Activated naive CD4-positive, alpha-beta T cell treated with anti-CD3 and anti-CD28 coated beads, Interleukin-2, amount 10 ng/mL, durations not matched to agents 7 days and 5 days (primary cell): ENCODE results near the gene TENT5C.

ENCODE experiments used
- CTCF ChIA-PET: fragments of 350-600 bp; sonication (Branson Sonifier 250); formaldehyde crosslinking; loops from one replicate; lab custom pipeline; 2021; ENCODE audit warnings: antibody characterized with exemption; lab: Charles Lee
- DNase-seq: peaks from one replicate; pipeline ENCODE4 v3.0.0-alpha.2; 2020
- H3K27ac Mint-ChIP-seq: one replicate; pipeline ENCODE4 v1.8.0; 2021; ENCODE audit warnings: mild to moderate bottlenecking, moderate library complexity, mixed read lengths
- H3K27me3 Mint-ChIP-seq: one replicate; pipeline ENCODE4 v1.8.0; 2021; ENCODE audit warnings: mild to moderate bottlenecking, mixed read lengths
- H3K36me3 Mint-ChIP-seq: one replicate; pipeline ENCODE4 v1.8.0; 2021; ENCODE audit warnings: mixed read lengths
- H3K4me1 Mint-ChIP-seq: one replicate; pipeline ENCODE4 v1.8.0; 2021; ENCODE audit warnings: mixed read lengths
- H3K4me3 Mint-ChIP-seq: one replicate; pipeline ENCODE4 v1.8.0; 2021; ENCODE audit warnings: mild to moderate bottlenecking, moderate library complexity, mixed read lengths
- H3K9me3 Mint-ChIP-seq: one replicate; pipeline ENCODE4 v1.8.0; 2021; ENCODE audit warnings: mixed read lengths

Gene TENT5C

GRCh38 chr1:117565745-117566455, 39.9 kb upstream of the TENT5C start:
- Mint-ChIP-seq H3K9me3 (peaks cover 1% of the 10 kb centered on the region), H3K4me1 (peaks cover 12% of the 10 kb centered on the region), H3K27ac (no peak overlapping the region), H3K27me3 (peaks cover 37% of the 10 kb centered on the region), H3K36me3 (no peaks in the 10 kb centered on the region), H3K4me3 (no peak overlapping the region)
- CTCF ChIA-PET = interaction anchor here (1.2 kb wide), 1 partner anchor 192 kb away, joined by 6 read pairs; no protein-coding TSS in a partner anchor
- DNase-seq = no peak

GRCh38 chr1:117566556-117566955, 39.3 kb upstream of the TENT5C start:
- peaks cover 1% of the 10 kb centered on the region for H3K9me3 Mint-ChIP-seq
- CTCF ChIA-PET = interaction anchor here (1.2 kb wide), 1 partner anchor 192 kb away, joined by 6 read pairs; no protein-coding TSS in a partner anchor

GRCh38 chr1:117567435-117567834, 38.4 kb upstream of the TENT5C start:
- Mint-ChIP-seq H3K27me3 (peaks cover 39% of the 10 kb centered on the region), H3K9me3 (peaks cover 1% of the 10 kb centered on the region), H3K4me3 (no peak overlapping the region), H3K36me3 (no peaks in the 10 kb centered on the region), H3K4me1 (peaks cover 28% of the 10 kb centered on the region), H3K27ac (no peak overlapping the region)
- CTCF ChIA-PET = no interaction called here
- DNase-seq = no peak

More at GRCh38 chr1:117566556-117566955, 39.3 kb upstream of the TENT5C start:
- Mint-ChIP-seq H3K27ac (no peak overlapping the region), H3K36me3 (no peaks in the 10 kb centered on the region), H3K4me3 (no peak overlapping the region), H3K4me1 (peaks cover 19% of the 10 kb centered on the region), H3K27me3 (peaks cover 40% of the 10 kb centered on the region)
- DNase-seq = no peak

GRCh38 chr1:117567976-117568375, 37.9 kb upstream of the TENT5C start:
- Mint-ChIP-seq H3K36me3 (no peaks in the 10 kb centered on the region), H3K4me1 (peaks cover 33% of the 10 kb centered on the region), H3K4me3 (no peak overlapping the region), H3K27me3 (peaks cover 39% of the 10 kb centered on the region), H3K9me3 (peaks cover 1% of the 10 kb centered on the region), H3K27ac (no peak overlapping the region)
- DNase-seq = no peak
- CTCF ChIA-PET = interaction anchor here (0.9 kb wide), 1 partner anchor 9 kb away, joined by 3 read pairs; no protein-coding TSS in a partner anchor

- H3K4me1 Mint-ChIP-seq = peaks cover 42% of the 10 kb centered on the region
- H3K36me3 Mint-ChIP-seq = no peaks in the 10 kb centered on the region
- CTCF ChIA-PET = interaction anchor here (0.9 to 1.3 kb wide), 2 partner anchors 8 to 12 kb away, joined by 3 read pairs; no protein-coding TSS in a partner anchor
Measured at GRCh38 chr1:117568999-117569398, 36.8 kb upstream of the TENT5C start.

GRCh38 chr1:117569856-117570255, 36.0 kb upstream of the TENT5C start:
- CTCF ChIA-PET = interaction anchor here (1.6 kb wide), 1 partner anchor 184 kb away, joined by 4 read pairs; no protein-coding TSS in a partner anchor
- DNase-seq = no peak
- H3K27me3 Mint-ChIP-seq = peaks cover 26% of the 10 kb centered on the region
- H3K27ac Mint-ChIP-seq = no peak overlapping the region
- peaks cover 42% of the 10 kb centered on the region for H3K4me1 Mint-ChIP-seq
- no peaks in the 10 kb centered on the region for H3K9me3 Mint-ChIP-seq
- H3K36me3 Mint-ChIP-seq = no peaks in the 10 kb centered on the region
- H3K4me3 Mint-ChIP-seq = no peak overlapping the region

More at GRCh38 chr1:117568999-117569398, 36.8 kb upstream of the TENT5C start:
- peaks cover 1% of the 10 kb centered on the region for H3K9me3 Mint-ChIP-seq
- no peak overlapping the region for H3K4me3 Mint-ChIP-seq
- no peak overlapping the region for H3K27ac Mint-ChIP-seq
- peaks cover 33% of the 10 kb centered on the region for H3K27me3 Mint-ChIP-seq
- DNase-seq = no peak

- Mint-ChIP-seq H3K4me3 (no peak overlapping the region), H3K9me3 (no peaks in the 10 kb centered on the region), H3K27ac (no peak overlapping the region), H3K27me3 (peaks cover 19% of the 10 kb centered on the region), H3K4me1 (peaks cover 42% of the 10 kb centered on the region), H3K36me3 (no peaks in the 10 kb centered on the region)
- CTCF ChIA-PET = interaction anchor here (1.1 to 1.6 kb wide), 2 partner anchors 36 to 183 kb away, joined by 4 read pairs; no protein-coding TSS in a partner anchor
- no peak for DNase-seq
Measured at GRCh38 chr1:117570988-117571409, 34.8 kb upstream of the TENT5C start.

GRCh38 chr1:117571496-117571895, 34.4 kb upstream of the TENT5C start:
- Mint-ChIP-seq H3K27me3 (peaks cover 16% of the 10 kb centered on the region), H3K36me3 (no peaks in the 10 kb centered on the region), H3K4me1 (peaks cover 42% of the 10 kb centered on the region), H3K4me3 (no peak overlapping the region), H3K9me3 (no peaks in the 10 kb centered on the region), H3K27ac (no peak overlapping the region)
- CTCF ChIA-PET = interaction anchor here (1.1 to 1.6 kb wide), 2 partner anchors 37 to 182 kb away, joined by 4 read pairs; no protein-coding TSS in a partner anchor
- no peak for DNase-seq

- no peak overlapping the region for H3K4me3 Mint-ChIP-seq
- peak overlapping the region; percentile 38 for H3K27ac Mint-ChIP-seq
- peak; percentile 66 for DNase-seq
- CTCF ChIA-PET = interaction anchor here (1.9 kb wide), 1 partner anchor 37 kb away, joined by 7 read pairs; no protein-coding TSS in a partner anchor
- peaks cover 14% of the 10 kb centered on the region for H3K27me3 Mint-ChIP-seq
- no peaks in the 10 kb centered on the region for H3K36me3 Mint-ChIP-seq
- no peaks in the 10 kb centered on the region for H3K9me3 Mint-ChIP-seq
- H3K4me1 Mint-ChIP-seq = peaks cover 42% of the 10 kb centered on the region
Measured at GRCh38 chr1:117572546-117572945, 33.3 kb upstream of the TENT5C start.

GRCh38 chr1:117573386-117574023, 32.3 kb upstream of the TENT5C start:
- peaks cover 16% of the 10 kb centered on the region for H3K27me3 Mint-ChIP-seq
- H3K27ac Mint-ChIP-seq = no peak overlapping the region
- CTCF ChIA-PET = interaction anchor here (0.6 to 1.9 kb wide), 2 partner anchors 12 to 38 kb away, joined by 3 to 7 read pairs; no protein-coding TSS in a partner anchor
- no peak overlapping the region for H3K4me3 Mint-ChIP-seq
- H3K4me1 Mint-ChIP-seq = peaks cover 42% of the 10 kb centered on the region
- no peaks in the 10 kb centered on the region for H3K36me3 Mint-ChIP-seq
- H3K9me3 Mint-ChIP-seq = no peaks in the 10 kb centered on the region
- DNase-seq = peak; percentile 34

- no peak overlapping the region for H3K27ac Mint-ChIP-seq
- H3K36me3 Mint-ChIP-seq = no peaks in the 10 kb centered on the region
- no peaks in the 10 kb centered on the region for H3K9me3 Mint-ChIP-seq
- peaks cover 42% of the 10 kb centered on the region for H3K4me1 Mint-ChIP-seq
- peaks cover 16% of the 10 kb centered on the region for H3K27me3 Mint-ChIP-seq
- no peak overlapping the region for H3K4me3 Mint-ChIP-seq
- CTCF ChIA-PET = interaction anchor here (1.9 kb wide), 1 partner anchor 39 kb away, joined by 7 read pairs; no protein-coding TSS in a partner anchor
- DNase-seq = no peak
Measured at GRCh38 chr1:117574161-117574835, 31.6 kb upstream of the TENT5C start.

GRCh38 chr1:117575586-117576225, 30.1 kb upstream of the TENT5C start:
- DNase-seq = no peak
- Mint-ChIP-seq H3K27me3 (peaks cover 17% of the 10 kb centered on the region), H3K9me3 (no peaks in the 10 kb centered on the region), H3K4me1 (peaks cover 35% of the 10 kb centered on the region), H3K4me3 (no peak overlapping the region), H3K36me3 (no peaks in the 10 kb centered on the region), H3K27ac (no peak overlapping the region)
- CTCF ChIA-PET = interaction anchor here (0.7 kb wide), 1 partner anchor 176 kb away, joined by 3 read pairs; no protein-coding TSS in a partner anchor

GRCh38 chr1:117576236-117576635, 29.6 kb upstream of the TENT5C start:
- Mint-ChIP-seq H3K27me3 (peaks cover 18% of the 10 kb centered on the region), H3K27ac (no peak overlapping the region), H3K4me1 (peaks cover 30% of the 10 kb centered on the region), H3K9me3 (no peaks in the 10 kb centered on the region), H3K36me3 (no peaks in the 10 kb centered on the region), H3K4me3 (no peak overlapping the region)
- no peak for DNase-seq
- CTCF ChIA-PET = interaction anchor here (0.7 kb wide), 1 partner anchor 176 kb away, joined by 3 read pairs; no protein-coding TSS in a partner anchor
